SJSA1 (cell line): ENCODE measurements around the gene NPAS1. TPM values are rescaled to one million over a fixed set of nuclear protein-coding genes. Genes with fewer than 3 reads are reported as not detected.
"Not testable (repeated sequence)": the region's sequence is repeated elsewhere in the genome, so short reads cannot be mapped to it uniquely, and the experiment has no call there.

Experiments
- DNase-seq, 2 experiments: peaks; one replicate each; pipeline ENCODE4 v3.0.0-alpha.2; 2015 to 2020; ENCODE audit warnings: low spot score in 2 of 2, low read depth in 1 of 2
- H3K27ac ChIP-seq: fragments of 250-450 bp; sonication (Bioruptor Pico); 2 replicates; pipeline ENCODE4 v1.5.1; 2020; ENCODE audit warnings: mild to moderate bottlenecking, moderate library complexity
- H3K27me3 ChIP-seq: fragments of 250-450 bp; sonication (Bioruptor Pico); replicated peaks from 2 replicates; pipeline ENCODE4 v1.5.1; 2020; ENCODE audit warnings: mild to moderate bottlenecking, moderate library complexity
- H3K36me3 ChIP-seq: fragments of 250-450 bp; sonication (Bioruptor Pico); 2 replicates; pipeline ENCODE4 v1.5.1; 2020; ENCODE audit warnings: mild to moderate bottlenecking
- H3K4me1 ChIP-seq: fragments of 250-450 bp; sonication (Bioruptor Pico); replicated peaks from 2 replicates; pipeline ENCODE4 v1.6.1; 2021; ENCODE audit warnings: mild to moderate bottlenecking
- H3K4me3 ChIP-seq: fragments of 250-450 bp; sonication (Bioruptor Pico); 2 replicates; pipeline ENCODE4 v1.5.1; 2020; ENCODE audit warnings: mild to moderate bottlenecking
- H3K9me3 ChIP-seq: fragments of 250-450 bp; sonication (Bioruptor Pico); replicated peaks from 2 replicates; pipeline ENCODE4 v1.5.1; 2020; ENCODE audit warnings: mild to moderate bottlenecking
- total RNA-seq: library from RNA; depleted of rRNA; stranded (reverse); fragments of >200 nt; shearing (Covaris generic); gene quantifications from 2 replicates; pipeline ENCODE4 v1.2.3, GENCODE V29; 2014

Gene NPAS1
- total RNA-seq, 1 experiment from 2014 or later = not detected

- H3K36me3 ChIP-seq = no peaks in the 10 kb centered on the region
- H3K4me3 ChIP-seq = peak overlapping the region; percentile 38
- peak; percentile 88 to 93 for DNase-seq
- H3K27me3 ChIP-seq = no peaks in the 10 kb centered on the region; the same call in 1 of the 2 replicates
- H3K9me3 ChIP-seq = no peaks in the 10 kb centered on the region
- H3K27ac ChIP-seq = no peak overlapping the region
- H3K4me1 ChIP-seq = peaks cover 23% of the 10 kb centered on the region
These were observed 15.8 kb downstream of the NPAS1 start for GRCh38 chr19:47035127-47036096.

GRCh38 chr19:47036097-47036651, 16.5 kb downstream of the NPAS1 start:
- Histone ChIP-seq H3K9me3 (no peaks in the 10 kb centered on the region), H3K36me3 (no peaks in the 10 kb centered on the region), H3K4me3 (peak overlapping the region; percentile 38), H3K4me1 (peaks cover 23% of the 10 kb centered on the region), H3K27me3 (no peaks in the 10 kb centered on the region; the same call in 1 of the 2 replicates), H3K27ac (no peak overlapping the region)
- no peak for DNase-seq

- no peak for DNase-seq
- Histone ChIP-seq H3K9me3 (no peaks in the 10 kb centered on the region), H3K27ac (no peak overlapping the region), H3K36me3 (no peaks in the 10 kb centered on the region), H3K4me1 (peaks cover 23% of the 10 kb centered on the region), H3K4me3 (no peak overlapping the region), H3K27me3 (no peaks in the 10 kb centered on the region; the same call in 1 of the 2 replicates)
These were observed 18.1 kb downstream of the NPAS1 start for GRCh38 chr19:47037766-47038165.

GRCh38 chr19:47039239-47039874, 19.7 kb downstream of the NPAS1 start:
- Histone ChIP-seq H3K4me1 (peaks cover 23% of the 10 kb centered on the region), H3K36me3 (no peaks in the 10 kb centered on the region), H3K27me3 (no peaks in the 10 kb centered on the region; the same call in 1 of the 2 replicates), H3K27ac (no peak overlapping the region), H3K9me3 (no peaks in the 10 kb centered on the region), H3K4me3 (no peak overlapping the region)
- no peak for DNase-seq

GRCh38 chr19:47040869-47041268, 21.2 kb downstream of the NPAS1 start:
- no peak for DNase-seq
- Histone ChIP-seq H3K4me3 (no peak overlapping the region), H3K36me3 (no peaks in the 10 kb centered on the region), H3K9me3 (no peaks in the 10 kb centered on the region), H3K27me3 (no peaks in the 10 kb centered on the region), H3K4me1 (peaks cover 11% of the 10 kb centered on the region), H3K27ac (no peak overlapping the region)

GRCh38 chr19:47044946-47045866, 25.6 kb downstream of the NPAS1 start:
- Histone ChIP-seq H3K4me1 (peaks cover 19% of the 10 kb centered on the region), H3K27ac (no peak overlapping the region), H3K4me3 (no peak overlapping the region), H3K27me3 (no peaks in the 10 kb centered on the region), H3K36me3 (peaks cover 4% of the 10 kb centered on the region; the same call in 1 of the 2 replicates), H3K9me3 (peaks cover 5% of the 10 kb centered on the region; the same call in 1 of the 2 replicates)
- no peak for DNase-seq

GRCh38 chr19:47045867-47046470, 26.3 kb downstream of the NPAS1 start:
- DNase-seq = no peak
- H3K9me3 ChIP-seq = peaks cover 5% of the 10 kb centered on the region; the same call in 1 of the 2 replicates
- no peak overlapping the region for H3K27ac ChIP-seq
- H3K27me3 ChIP-seq = no peaks in the 10 kb centered on the region
- H3K4me3 ChIP-seq = no peak overlapping the region
- H3K36me3 ChIP-seq = peaks cover 4% of the 10 kb centered on the region; the same call in 1 of the 2 replicates
- peaks cover 23% of the 10 kb centered on the region for H3K4me1 ChIP-seq

- no peak for DNase-seq
- peaks cover 4% of the 10 kb centered on the region; the same call in 1 of the 2 replicates for H3K36me3 ChIP-seq
These were observed 27.7 kb downstream of the NPAS1 start for GRCh38 chr19:47047272-47047762.

GRCh38 chr19:47047763-47048405, 28.2 kb downstream of the NPAS1 start:
- no peak overlapping the region for H3K27ac ChIP-seq

More at GRCh38 chr19:47047272-47047762, 27.7 kb downstream of the NPAS1 start:
- H3K4me1 ChIP-seq = peaks cover 23% of the 10 kb centered on the region
- no peaks in the 10 kb centered on the region for H3K27me3 ChIP-seq
- no peak overlapping the region for H3K27ac ChIP-seq
- peaks cover 5% of the 10 kb centered on the region; the same call in 1 of the 2 replicates for H3K9me3 ChIP-seq
- peak overlapping the region; percentile 73 for H3K4me3 ChIP-seq

GRCh38 chr19:47049307-47049700, 29.7 kb downstream of the NPAS1 start:
- DNase-seq = peak; percentile 70 to 83
- H3K27ac ChIP-seq = peak overlapping the region; percentile 76
- peak overlapping the region; percentile 73 for H3K4me3 ChIP-seq
- peaks cover 4% of the 10 kb centered on the region; the same call in 1 of the 2 replicates for H3K36me3 ChIP-seq
- H3K9me3 ChIP-seq = peaks cover 5% of the 10 kb centered on the region; the same call in 1 of the 2 replicates
- H3K27me3 ChIP-seq = no peaks in the 10 kb centered on the region
- H3K4me1 ChIP-seq = peaks cover 23% of the 10 kb centered on the region

More at GRCh38 chr19:47047763-47048405, 28.2 kb downstream of the NPAS1 start:
- DNase-seq = peak; percentile 78 to 88
- H3K4me1 ChIP-seq = peaks cover 23% of the 10 kb centered on the region
- H3K9me3 ChIP-seq = peaks cover 5% of the 10 kb centered on the region; the same call in 1 of the 2 replicates
- peak overlapping the region; percentile 73 for H3K4me3 ChIP-seq
- H3K36me3 ChIP-seq = peaks cover 4% of the 10 kb centered on the region; the same call in 1 of the 2 replicates
- H3K27me3 ChIP-seq = no peaks in the 10 kb centered on the region

GRCh38 chr19:47050562-47050961, 30.9 kb downstream of the NPAS1 start:
- H3K27me3 ChIP-seq, H3K27ac ChIP-seq, H3K36me3 ChIP-seq, H3K9me3 ChIP-seq, DNase-seq, H3K4me3 ChIP-seq: not testable (repeated sequence)
- peaks cover 23% of the 10 kb centered on the region for H3K4me1 ChIP-seq

- H3K27ac ChIP-seq = no peak overlapping the region
- no peak for DNase-seq
These were observed 36.8 kb downstream of the NPAS1 start for GRCh38 chr19:47056411-47056810.

More at GRCh38 chr19:47056411-47056810, 36.8 kb downstream of the NPAS1 start:
- Histone ChIP-seq H3K4me1 (peaks cover 16% of the 10 kb centered on the region), H3K27me3 (no peaks in the 10 kb centered on the region), H3K4me3 (no peak overlapping the region), H3K36me3 (no peaks in the 10 kb centered on the region), H3K9me3 (no peaks in the 10 kb centered on the region)
